ENCODE results near the gene SMC1A. TPM values are rescaled to one million over a fixed set of nuclear protein-coding genes. Genes with fewer than 3 reads are reported as not detected.
A peak's percentile ranks its signal among the peaks of the same experiment; 100 is the strongest.
"Not testable (repeated sequence)": the region's sequence is repeated elsewhere in the genome, so short reads cannot be mapped to it uniquely, and the experiment has no call there.

Gene SMC1A
- 10 to 100 TPM; 46.2 to 52.0 TPM for total RNA-seq
- long read RNA-seq, donor 1, full-length matches to known transcripts: 1 of 16 reads
- long read RNA-seq, donor 1, partial matches to known transcripts: 10 of 16 reads
- long read RNA-seq, donor 1, other reads (novel, unspliced or antisense): 5 of 16 reads
- long read RNA-seq, donor 2, partial matches to known transcripts: 126 of 132 reads
- long read RNA-seq, donor 2, other reads (novel, unspliced or antisense): 6 of 132 reads

DNA sequence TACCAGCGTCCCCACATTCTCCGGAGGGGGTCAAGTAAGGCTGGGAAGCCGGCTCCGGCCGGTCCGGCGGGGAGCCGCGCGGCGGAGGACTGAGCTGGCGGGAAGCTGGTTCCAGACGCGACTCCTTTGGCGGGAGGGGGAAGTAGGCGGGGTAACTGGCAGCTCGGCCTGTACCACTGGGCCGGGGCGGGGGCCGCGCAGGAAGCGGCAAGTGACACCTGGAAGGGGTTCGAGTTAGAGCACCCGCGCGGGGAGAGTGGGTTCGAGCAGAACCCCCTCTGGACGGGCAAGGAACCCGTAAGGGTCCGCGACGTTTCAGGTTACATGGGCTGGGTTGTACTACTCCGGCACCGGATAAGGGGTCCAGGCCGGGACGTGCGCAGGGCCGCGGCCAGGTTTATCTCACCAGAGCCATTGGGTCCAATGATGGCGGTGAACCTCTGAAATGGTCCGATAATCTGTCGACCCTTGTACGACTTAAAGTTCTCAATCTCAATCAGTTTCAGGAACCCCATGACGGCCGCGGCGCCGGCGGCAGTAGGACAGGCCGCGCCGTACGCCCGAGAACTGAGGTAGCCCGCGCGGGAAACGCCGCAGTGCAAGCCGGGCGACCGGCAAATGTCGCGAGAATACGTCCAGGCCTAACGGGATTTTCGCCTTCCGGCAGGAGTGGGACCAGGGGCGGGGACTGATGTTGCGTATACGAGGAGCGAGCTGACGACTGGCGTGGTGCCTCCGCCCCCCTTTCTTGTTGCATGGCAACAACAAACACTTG is at the start of gene SMC1A:
TSS of gene SMC1A (minus strand) at position 569 of the 775 bp plus-strand sequence. CDS start at position 515, 54 bp downstream.
- intact Hi-C loops (cut with DNase I): no loop called here
- peak; percentile 100 for DNase-seq (ENCODE audit: low spot score)

DNA sequence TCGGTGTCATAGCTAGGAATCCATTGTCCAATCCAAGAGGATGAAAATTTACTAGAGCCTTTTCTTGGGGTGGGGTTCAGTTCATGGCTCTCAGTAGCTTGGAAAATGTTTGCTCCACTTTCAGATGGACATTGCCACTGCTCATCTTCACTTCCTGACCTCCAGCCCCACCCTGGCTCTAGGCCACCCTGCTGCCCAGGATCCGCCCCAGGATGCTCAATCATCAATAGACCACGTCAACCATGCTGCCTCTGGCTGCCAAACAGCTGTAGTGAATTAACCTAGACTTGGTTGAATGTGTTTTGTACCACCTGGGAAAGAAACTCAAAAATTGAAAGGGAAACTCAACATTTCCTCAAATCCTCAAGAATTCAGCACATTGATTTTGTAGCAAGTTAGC is 48.9 kb upstream of the SMC1A start:
- intact Hi-C loops (cut with DNase I): no loop called here
- DNase-seq (ENCODE audit: low spot score): no peak

DNA sequence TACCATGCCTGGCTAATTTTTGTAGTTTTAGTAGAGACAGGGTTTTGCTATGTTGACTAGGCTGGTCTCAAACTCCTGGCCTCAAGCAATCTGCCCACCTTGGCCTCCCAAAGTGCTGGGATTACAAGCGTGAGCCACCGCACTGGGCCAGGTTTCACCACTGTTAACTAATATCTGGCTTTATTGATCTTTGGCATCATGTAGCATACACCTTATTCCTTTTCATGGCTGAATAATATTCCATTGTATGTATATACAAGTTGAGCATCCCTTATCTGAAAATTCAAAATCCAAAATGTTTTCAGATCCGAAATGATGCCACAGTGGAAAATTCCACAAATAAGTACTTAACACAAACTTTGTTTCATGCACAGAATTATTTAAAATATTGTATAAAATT is 46.2 kb upstream of the SMC1A start:
- intact Hi-C loops (cut with DNase I); DNase-seq (ENCODE audit: low spot score): not testable (repeated sequence)

DNA sequence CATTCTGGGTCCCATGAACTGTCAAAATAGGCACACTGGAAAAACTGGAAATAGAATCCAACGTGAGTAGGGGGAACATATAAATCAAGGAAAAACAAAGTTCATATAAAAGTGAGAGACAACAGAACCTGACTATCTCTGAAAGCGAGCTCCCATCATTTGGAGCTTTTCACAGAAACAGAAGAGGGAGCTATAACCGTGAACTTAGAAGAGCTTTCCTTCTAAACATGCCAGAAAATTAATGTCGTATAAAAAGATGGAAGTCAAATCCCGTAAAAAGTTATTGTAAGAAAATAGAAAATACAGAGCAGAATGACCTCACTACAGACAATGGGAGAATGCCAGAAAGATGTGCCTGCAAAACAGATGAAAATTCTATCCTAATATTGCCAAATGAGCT is 35.6 kb upstream of the SMC1A start:
- no peak for DNase-seq (ENCODE audit: low spot score)
- intact Hi-C loops (cut with DNase I): no loop called here

DNA sequence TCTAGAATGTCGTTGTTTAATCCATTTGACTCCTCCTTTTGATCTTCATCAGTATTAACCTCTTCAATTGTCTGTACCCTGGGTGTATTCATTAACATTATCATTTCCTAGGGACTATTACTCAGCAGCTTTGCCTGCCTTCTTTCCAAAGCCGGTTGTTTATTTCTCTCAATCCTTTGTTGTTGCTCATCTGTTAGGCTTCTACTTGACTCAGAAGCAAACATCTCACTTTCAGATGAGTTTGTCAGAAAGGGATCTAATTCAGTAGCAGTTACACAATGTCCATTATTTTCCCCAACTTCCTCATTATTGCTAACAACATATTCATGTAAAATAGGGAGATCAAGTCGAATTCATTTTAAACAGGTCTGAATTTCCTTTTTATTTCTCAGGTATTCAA is 33.8 kb upstream of the SMC1A start:
- intact Hi-C loops (cut with DNase I): no loop called here

DNA sequence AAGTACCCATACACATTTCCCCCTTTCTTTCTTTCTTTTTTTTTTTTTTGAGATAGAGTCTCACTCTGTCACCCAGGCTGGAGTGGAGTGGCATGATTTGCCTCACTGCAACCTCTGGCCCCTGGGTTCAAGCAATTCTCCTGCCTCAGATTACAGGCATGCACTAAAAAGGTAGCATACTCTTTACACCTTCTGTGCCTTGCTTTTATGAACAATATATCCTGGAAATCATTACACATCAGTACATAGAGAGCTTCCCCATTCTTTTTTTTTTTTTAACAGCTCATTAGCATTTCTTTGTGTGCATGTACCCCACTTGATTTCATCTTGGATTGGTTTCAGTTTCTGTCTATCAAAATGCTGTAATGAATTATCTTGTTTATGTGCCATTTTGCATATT is 30.4 kb upstream of the SMC1A start:
- no peak for DNase-seq (ENCODE audit: low spot score)
- intact Hi-C loops (cut with DNase I): no loop called here

More for the DNA sequence above, 33.8 kb upstream of the SMC1A start:
- no peak for DNase-seq (ENCODE audit: low spot score)

DNA sequence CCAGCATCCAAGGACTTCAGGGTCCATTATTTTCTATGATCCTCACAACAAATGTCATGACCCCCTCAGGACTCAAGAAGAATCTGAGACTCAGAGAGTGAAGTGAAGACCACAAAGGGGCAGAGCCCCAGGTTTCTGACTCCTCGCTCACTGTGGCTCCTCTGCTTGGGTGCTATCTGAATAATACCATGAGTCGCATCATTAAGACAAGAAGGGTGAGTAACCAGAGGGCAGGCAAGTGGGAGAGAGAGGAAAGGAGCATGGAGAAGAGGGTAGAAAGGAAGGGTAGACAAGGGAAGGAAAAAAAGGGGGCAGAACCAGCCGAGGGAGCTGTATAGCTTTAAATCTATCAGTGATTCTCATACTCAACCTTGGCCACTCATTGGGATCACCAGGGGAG is 27.2 kb upstream of the SMC1A start:
- intact Hi-C loops (cut with DNase I): no loop called here
- no peak for DNase-seq (ENCODE audit: low spot score)

DNA sequence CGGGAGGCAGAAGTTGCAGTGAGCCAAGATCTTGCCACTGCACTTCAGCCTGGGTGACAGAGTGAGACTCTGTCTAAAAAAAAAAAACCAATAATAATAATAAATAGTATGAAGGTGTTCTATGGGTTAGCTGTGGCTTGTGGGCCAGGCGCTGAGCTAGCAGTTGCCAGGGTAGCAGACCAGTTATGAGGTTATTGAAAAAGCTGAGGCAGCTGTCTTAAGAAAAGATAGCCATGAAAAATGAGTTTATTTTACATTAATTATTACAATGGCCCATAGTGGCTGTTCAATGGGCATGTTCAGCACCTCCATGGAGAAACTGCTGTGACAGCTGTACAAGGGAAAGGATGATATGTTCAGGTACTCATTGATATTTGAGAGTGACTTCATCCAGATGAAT is 25.0 kb upstream of the SMC1A start:
- no peak for DNase-seq (ENCODE audit: low spot score)
- intact Hi-C loops (cut with DNase I): no loop called here

DNA sequence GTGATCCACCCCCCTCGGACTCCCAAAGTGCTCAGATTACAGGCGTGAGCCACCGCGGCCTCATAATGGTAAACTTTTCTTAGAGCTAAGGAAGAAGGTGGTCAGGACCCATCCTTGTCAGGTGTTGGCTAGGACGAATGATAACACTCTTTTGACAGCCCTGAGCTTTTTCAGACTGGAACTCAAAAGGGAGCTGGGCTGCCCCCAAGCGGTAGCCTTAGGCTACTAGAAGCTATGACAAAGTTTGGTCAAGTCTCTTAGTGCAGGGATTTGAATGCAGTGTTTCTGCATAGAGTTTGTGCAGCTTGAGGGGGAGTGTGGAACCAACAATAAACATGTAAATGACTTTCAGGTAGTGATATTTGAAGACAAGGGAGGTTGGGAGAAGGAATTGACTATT is 23.5 kb upstream of the SMC1A start:
- intact Hi-C loops (cut with DNase I): no loop called here
- no peak for DNase-seq (ENCODE audit: low spot score)

DNA sequence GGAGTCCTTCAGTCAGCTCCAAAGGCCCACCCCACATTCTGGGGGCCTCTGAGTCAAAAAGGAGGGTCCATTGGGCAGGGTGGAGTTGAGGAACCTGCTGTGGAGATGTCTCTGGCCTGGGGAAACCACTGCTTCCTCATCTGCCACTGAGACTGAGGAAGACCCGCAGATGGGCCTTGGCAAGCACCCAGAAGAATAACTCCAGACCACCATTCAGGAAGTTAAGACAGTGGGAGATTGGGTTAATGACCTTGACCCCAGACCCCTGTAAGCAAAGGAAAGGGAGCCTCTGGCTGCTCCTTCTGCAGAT is 19.8 kb upstream of the SMC1A start:
- intact Hi-C loops (cut with DNase I): no loop called here
- DNase-seq (ENCODE audit: low spot score): no peak

DNA sequence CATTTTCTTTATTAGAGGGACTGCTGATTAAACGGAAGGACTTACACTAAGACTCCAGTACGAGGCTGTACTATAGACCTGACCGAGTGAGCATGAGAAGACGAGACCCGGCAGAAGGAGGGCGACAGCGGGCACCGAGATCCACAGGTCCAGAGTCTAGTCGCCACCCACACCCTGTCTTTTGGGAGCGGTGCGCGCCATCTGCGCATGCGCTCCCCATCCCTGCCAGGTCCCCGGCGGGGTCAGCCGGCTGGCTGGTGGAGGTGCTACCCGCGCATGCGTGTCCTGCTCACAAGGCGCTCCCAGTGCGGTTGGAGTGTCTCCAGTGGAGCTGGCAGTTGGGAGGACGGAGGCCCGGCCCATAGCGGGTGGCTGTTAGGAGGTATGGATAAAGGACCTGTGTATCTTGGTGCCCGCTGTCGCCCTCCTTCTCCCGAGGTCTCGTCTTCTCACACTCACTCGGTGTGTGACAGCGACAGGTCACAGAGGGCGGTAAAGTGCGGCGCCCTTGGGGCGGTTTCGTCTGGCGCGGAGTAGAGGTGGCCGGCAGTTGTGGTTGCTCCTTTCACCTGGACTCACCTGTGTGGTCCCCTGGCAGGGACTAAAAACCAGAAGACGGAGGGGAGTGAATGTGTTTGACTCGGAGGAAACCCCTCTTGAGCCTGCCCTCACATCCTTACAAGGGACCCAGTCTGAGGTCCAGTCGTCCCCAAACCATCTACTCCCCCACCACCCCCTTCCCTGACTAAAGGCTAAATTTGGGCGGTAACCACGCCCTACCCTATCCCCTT is 19.3 kb upstream of the SMC1A start:
- intact Hi-C loops (cut with DNase I): no loop called here
- DNase-seq (ENCODE audit: low spot score): peak; percentile 87

DNA sequence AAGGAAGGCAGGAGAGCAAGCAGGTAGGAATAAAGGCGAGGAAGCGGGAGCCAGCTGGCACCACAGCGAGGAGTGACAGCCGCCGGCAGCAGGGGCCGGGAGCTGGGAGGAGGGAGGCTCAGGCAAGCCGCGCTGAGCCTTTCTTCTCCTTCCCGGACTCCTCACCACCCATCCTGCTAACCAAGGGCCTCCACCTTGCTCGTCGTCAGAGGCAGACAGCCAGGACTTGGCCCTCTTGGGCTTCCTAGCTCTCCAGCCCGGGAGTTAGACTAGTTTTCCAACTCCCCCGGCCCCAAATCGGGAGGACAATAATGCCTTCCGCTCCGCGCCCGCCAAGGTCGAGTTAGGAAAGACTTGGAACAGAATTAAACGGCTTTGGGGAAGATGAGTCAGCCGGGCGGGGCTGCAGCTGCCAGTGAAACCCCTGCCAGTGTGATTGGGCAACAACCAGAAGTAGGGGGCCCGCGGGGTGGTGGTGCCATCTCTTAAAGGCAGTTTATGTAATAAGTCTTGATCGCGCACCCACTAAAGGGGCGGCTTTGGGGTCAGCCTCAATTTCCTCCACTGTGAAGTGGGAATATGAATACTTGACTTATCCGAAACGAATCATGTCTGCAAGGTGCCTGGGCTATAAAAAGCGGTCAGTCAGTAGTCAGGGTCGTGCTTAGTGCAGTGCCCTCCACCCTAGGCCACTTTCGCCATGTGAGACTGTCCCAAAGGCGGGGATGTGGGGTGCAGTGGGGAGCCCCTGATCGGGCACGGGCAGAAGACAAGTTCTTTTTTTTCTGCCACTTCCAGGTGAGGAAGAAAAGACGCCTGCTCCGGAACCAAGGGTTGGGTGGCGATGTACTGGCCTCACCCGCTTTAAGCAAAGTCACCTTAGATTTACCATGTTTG is 18.4 kb upstream of the SMC1A start:
- intact Hi-C loops (cut with DNase I): no loop called here
- DNase-seq (ENCODE audit: low spot score): peak; percentile 93

DNA sequence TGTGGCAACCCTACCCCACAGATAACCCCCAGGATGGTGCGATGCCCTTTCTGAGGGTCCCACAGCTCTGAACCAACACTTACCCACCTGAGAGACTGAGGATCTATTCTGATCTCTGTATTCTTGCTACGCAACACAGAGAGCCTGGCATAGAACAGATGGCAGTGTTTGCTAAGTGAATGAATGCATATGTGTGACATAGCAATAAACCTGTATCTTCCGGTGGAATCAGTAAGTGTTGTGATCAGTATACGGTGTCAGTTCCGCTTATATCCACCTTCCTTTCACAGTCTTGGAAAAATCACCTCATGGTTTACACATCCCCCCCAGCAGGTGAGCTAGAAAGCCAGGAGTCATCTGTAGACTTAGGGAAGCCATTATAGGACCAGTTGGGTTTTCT is 17.6 kb upstream of the SMC1A start:
- DNase-seq (ENCODE audit: low spot score): no peak
- intact Hi-C loops (cut with DNase I): no loop called here

DNA sequence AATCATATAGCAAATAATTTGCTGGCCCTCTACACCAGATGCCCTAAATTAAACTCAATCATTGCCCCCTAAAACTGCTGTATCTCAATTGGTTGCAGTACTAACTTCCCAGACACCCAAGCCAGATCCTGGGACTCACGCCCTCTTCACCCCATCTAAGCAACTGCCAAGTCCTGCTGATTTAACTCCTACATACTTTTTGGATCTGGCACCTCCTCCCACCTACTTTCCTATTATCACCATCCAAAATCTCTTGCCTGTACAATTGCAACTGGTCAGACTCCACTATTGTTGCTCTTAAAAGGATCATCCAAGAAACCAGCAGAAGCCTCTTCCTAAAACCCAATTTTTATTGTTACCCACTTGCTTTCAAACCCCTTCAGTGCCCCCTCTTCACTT is 16.4 kb upstream of the SMC1A start:
- intact Hi-C loops (cut with DNase I): loop anchor here in 1 of 2 donors (10.0 kb wide), 1 partner anchor 124 kb away; no protein-coding TSS in a partner anchor
- no peak for DNase-seq (ENCODE audit: low spot score)

DNA sequence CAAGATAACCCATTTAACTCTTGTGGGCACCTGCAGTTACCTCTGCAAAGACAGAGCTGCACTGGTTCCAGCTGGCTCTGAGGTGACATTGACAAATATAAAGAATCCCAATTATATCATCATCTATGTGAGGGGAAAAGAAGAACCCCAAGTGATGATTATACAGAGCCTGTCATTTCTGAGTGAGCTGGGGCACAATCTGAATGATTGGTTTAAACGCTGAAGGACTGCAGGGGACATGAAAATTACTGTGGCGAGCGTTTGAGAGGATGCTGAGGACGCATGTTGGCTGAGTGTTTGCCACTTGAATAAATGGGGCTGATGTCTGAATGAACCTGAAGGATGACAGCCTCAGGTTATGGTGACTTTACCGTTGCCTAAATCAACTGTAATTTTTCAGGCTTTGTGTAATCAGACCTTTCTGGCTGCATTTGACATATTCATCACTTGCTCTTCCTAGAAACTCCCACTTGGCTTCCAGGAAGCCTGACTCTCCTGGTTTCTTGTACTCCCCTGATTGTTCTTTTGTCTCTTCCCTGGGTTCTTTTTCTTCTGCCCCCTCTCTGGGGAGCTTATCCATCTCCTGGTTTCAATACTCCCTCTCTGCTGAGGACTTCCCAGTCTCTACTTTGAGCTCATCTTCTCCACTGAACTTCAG is 15.8 kb upstream of the SMC1A start:
- intact Hi-C loops (cut with DNase I): loop anchor here in 1 of 2 donors (10.0 kb wide), 1 partner anchor 124 kb away; no protein-coding TSS in a partner anchor

DNA sequence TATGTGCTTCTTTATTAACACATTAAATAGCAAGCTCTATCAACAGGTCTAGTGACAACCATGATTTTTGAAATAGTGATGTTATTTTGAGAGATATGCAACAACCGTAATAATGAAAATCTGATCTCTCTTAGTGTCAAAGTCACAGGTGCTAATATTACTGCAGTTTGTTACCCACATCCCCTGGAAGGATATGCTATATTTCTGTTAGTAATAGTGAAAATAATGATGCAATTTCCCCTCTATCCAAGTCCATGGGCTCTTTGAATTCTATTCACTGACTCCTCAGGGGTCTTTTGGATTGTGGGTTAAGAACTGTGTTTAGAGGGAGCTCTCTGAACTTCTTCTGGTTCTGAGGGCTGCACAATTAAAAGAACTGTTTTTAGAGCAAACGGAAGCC is 14.8 kb upstream of the SMC1A start:
- intact Hi-C loops (cut with DNase I): loop anchor here in 1 of 2 donors (10.0 kb wide), 1 partner anchor 122 kb away; no protein-coding TSS in a partner anchor
- DNase-seq (ENCODE audit: low spot score): no peak

More for the DNA sequence above, 15.8 kb upstream of the SMC1A start:
- no peak for DNase-seq (ENCODE audit: low spot score)

DNA sequence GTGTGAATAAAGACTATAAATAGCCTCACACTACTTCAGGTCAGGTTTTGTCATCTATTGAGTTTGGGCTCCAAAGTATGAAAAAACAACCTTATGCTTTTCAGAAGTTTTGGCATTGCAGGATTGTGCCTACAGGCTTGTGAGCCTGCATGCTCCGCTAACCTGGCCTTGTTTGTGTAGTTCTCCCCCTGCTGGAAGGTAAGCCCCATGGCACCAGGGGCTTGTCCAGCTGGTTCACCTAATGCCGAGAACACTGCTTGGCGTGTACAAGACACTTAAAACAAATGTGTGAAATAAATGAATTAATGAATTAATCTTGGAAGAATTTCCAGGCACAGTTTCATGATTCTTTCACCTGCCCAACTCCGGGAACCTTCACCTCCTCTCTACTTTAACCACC is 13.5 kb upstream of the SMC1A start:
- intact Hi-C loops (cut with DNase I): loop anchor here in 1 of 2 donors (10.0 kb wide), 1 partner anchor 121 kb away; no protein-coding TSS in a partner anchor
- no peak for DNase-seq (ENCODE audit: low spot score)

Measured in posterior vena cava (tissue), 2 donors.